SU-DHL-6 (cell line): ENCODE measurements around the gene LPIN3.

Experiments
- H2AFZ ChIP-seq: fragments of 200-600 bp; sonication (generic); 2 replicates; pipeline ENCODE4 v1.6.1; 2014; ENCODE audit warnings: low read depth, mild to moderate bottlenecking, moderate library complexity, mixed read lengths, antibody characterized with exemption, low read length; ENCODE audit not compliant: severe bottlenecking
- H3F3A ChIP-seq: fragments of 200-600 bp; shearing (Covaris generic); 2 replicates; pipeline ENCODE4 v1.6.0; 2016; ENCODE audit warnings: antibody characterized with exemption, mild to moderate bottlenecking; ENCODE audit not compliant: insufficient read depth
- H3K27ac ChIP-seq: fragments of 200-600 bp; sonication (generic); 2 replicates; pipeline ENCODE4 v1.5.1; 2016; ENCODE audit warnings: low read depth, mild to moderate bottlenecking, low read length, moderate library complexity, mixed read lengths
- H3K27me3 ChIP-seq: fragments of 200-600 bp; sonication (generic), shearing (Covaris generic); 2 replicates; pipeline ENCODE4 v1.6.0; 2014; ENCODE audit warnings: mild to moderate bottlenecking, low read length
- H3K36me3 ChIP-seq: fragments of 200-600 bp; sonication (generic); 2 replicates; pipeline ENCODE4 v1.6.1; 2014; ENCODE audit warnings: mild to moderate bottlenecking, low read length, mixed read lengths
- H3K4me2 ChIP-seq: fragments of 300-600, 200-600 bp; shearing (Covaris generic), sonication (generic); 2 replicates; pipeline ENCODE4 v1.6.0; 2014; ENCODE audit warnings: low read length, low read depth, mild to moderate bottlenecking; ENCODE audit not compliant: poor library complexity, severe bottlenecking
- H3K4me3 ChIP-seq: fragments of 200-600 bp; sonication (generic); 2 replicates; pipeline ENCODE4 v1.5.1; 2014; ENCODE audit warnings: antibody characterized with exemption, low read length, mild to moderate bottlenecking, mixed read lengths; ENCODE audit not compliant: insufficient read depth, poor library complexity, severe bottlenecking
- H3K79me2 ChIP-seq: fragments of 200-600 bp; sonication (generic); 2 replicates; pipeline ENCODE4 v1.6.1; 2014; ENCODE audit warnings: mild to moderate bottlenecking, low read length, moderate library complexity; ENCODE audit not compliant: insufficient read depth
- H3K9ac ChIP-seq: fragments of 200-600 bp; sonication (generic); 2 replicates; pipeline ENCODE4 v1.7.0; 2014; ENCODE audit warnings: mild to moderate bottlenecking, low read length
- H3K9me2 ChIP-seq: fragments of 200-600 bp; sonication (generic); replicated peaks from 2 replicates; pipeline ENCODE4 v1.6.1; 2014; ENCODE audit warnings: low read length; ENCODE audit not compliant: insufficient read depth
- H3K9me3 ChIP-seq: fragments of 200-600 bp; sonication (generic); 2 replicates; pipeline ENCODE4 v1.6.1; 2014; ENCODE audit warnings: low read length, mixed read lengths; ENCODE audit not compliant: insufficient read depth
- H4K20me1 ChIP-seq: fragments of 200-600 bp; sonication (generic); 2 replicates; pipeline ENCODE4 v1.6.1; 2014; ENCODE audit warnings: low read depth, mild to moderate bottlenecking, antibody characterized with exemption, low read length, moderate library complexity, mixed read lengths
- EZH2phosphoT487 ChIP-seq: fragments of 200-600 bp; sonication (generic), shearing (Covaris generic); conservative IDR thresholded peaks from 2 replicates; pipeline ENCODE4 v1.6.1; 2018; ENCODE audit warnings: mild to moderate bottlenecking, antibody characterized with exemption, low read length, moderate library complexity, mixed read lengths
- TF ChIP-seq, protein P1 (sequence below): fragments of 200-600 bp; sonication (generic); IDR thresholded peaks from one replicate; pipeline ENCODE4 v1.5.1; 2017; ENCODE audit warnings: antibody characterized with exemption, mild to moderate bottlenecking, low read length, moderate library complexity; ENCODE audit not compliant: insufficient read depth, poor library complexity, severe bottlenecking

The LPIN3 gene

GRCh38 chr20:41392871-41393704 is 52.5 kb downstream of the LPIN3 start:
- H2AFZ ChIP-seq = no peak overlapping the region
- no peaks in the 10 kb centered on the region for H4K20me1 ChIP-seq
- no peak overlapping the region for H3K4me2 ChIP-seq
- H3K36me3 ChIP-seq = no peaks in the 10 kb centered on the region
- H3K9ac ChIP-seq = no peak overlapping the region
- no peaks in the 10 kb centered on the region for H3K27me3 ChIP-seq
- no peaks in the 10 kb centered on the region for H3K9me3 ChIP-seq
- no peak for TF ChIP-seq EZH2phosphoT487
- TF ChIP-seq, protein P1, sequence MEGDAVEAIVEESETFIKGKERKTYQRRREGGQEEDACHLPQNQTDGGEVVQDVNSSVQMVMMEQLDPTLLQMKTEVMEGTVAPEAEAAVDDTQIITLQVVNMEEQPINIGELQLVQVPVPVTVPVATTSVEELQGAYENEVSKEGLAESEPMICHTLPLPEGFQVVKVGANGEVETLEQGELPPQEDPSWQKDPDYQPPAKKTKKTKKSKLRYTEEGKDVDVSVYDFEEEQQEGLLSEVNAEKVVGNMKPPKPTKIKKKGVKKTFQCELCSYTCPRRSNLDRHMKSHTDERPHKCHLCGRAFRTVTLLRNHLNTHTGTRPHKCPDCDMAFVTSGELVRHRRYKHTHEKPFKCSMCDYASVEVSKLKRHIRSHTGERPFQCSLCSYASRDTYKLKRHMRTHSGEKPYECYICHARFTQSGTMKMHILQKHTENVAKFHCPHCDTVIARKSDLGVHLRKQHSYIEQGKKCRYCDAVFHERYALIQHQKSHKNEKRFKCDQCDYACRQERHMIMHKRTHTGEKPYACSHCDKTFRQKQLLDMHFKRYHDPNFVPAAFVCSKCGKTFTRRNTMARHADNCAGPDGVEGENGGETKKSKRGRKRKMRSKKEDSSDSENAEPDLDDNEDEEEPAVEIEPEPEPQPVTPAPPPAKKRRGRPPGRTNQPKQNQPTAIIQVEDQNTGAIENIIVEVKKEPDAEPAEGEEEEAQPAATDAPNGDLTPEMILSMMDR = no peak
- H3K4me3 ChIP-seq = no peak overlapping the region
- H3K79me2 ChIP-seq = no peaks in the 10 kb centered on the region
- no peaks in the 10 kb centered on the region for H3K9me2 ChIP-seq
- no peaks in the 10 kb centered on the region for H3F3A ChIP-seq
- H3K27ac ChIP-seq = no peak overlapping the region

- Histone ChIP-seq H3K79me2 (no peaks in the 10 kb centered on the region), H3K27me3 (no peaks in the 10 kb centered on the region), H4K20me1 (no peaks in the 10 kb centered on the region), H3K4me3 (no peak overlapping the region), H3K9me3 (no peaks in the 10 kb centered on the region), H3K27ac (no peak overlapping the region), H3K36me3 (no peaks in the 10 kb centered on the region), H3F3A (no peaks in the 10 kb centered on the region), H3K9ac (no peak overlapping the region), H3K9me2 (no peaks in the 10 kb centered on the region), H2AFZ (no peak overlapping the region), H3K4me2 (no peak overlapping the region)
- TF ChIP-seq, protein P1 = no peak
- TF ChIP-seq EZH2phosphoT487 = no peak
Measured at GRCh38 chr20:41393705-41394066, 53.1 kb downstream of the LPIN3 start.

GRCh38 chr20:41394081-41394480 is 53.5 kb downstream of the LPIN3 start:
- no peaks in the 10 kb centered on the region for H3K9me3 ChIP-seq
- no peaks in the 10 kb centered on the region for H3K27me3 ChIP-seq
- no peak overlapping the region for H3K4me2 ChIP-seq
- no peak overlapping the region for H3K4me3 ChIP-seq
- H3K36me3 ChIP-seq = no peaks in the 10 kb centered on the region
- no peaks in the 10 kb centered on the region for H3K9me2 ChIP-seq
- H3K27ac ChIP-seq = no peak overlapping the region
- H2AFZ ChIP-seq = no peak overlapping the region
- H3K9ac ChIP-seq = no peak overlapping the region
- TF ChIP-seq, protein P1 = no peak
- no peak for TF ChIP-seq EZH2phosphoT487
- H3F3A ChIP-seq = no peaks in the 10 kb centered on the region
- H3K79me2 ChIP-seq = no peaks in the 10 kb centered on the region
- no peaks in the 10 kb centered on the region for H4K20me1 ChIP-seq
